DMS114 treated with DMSO at 0.1 percent for 48 hours (cell line): ENCODE measurements around the gene FMN1.

Source experiments
- DNase-seq: peaks from one replicate; lab custom pipeline; 2025; ENCODE audit not compliant: unreplicated experiment; lab: John Stamatoyannopoulos, UW

The FMN1 gene

GRCh38 chr15:33126559-33127290 is 67.8 kb downstream of the FMN1 start:
- DNase-seq: no peak

DNA sequence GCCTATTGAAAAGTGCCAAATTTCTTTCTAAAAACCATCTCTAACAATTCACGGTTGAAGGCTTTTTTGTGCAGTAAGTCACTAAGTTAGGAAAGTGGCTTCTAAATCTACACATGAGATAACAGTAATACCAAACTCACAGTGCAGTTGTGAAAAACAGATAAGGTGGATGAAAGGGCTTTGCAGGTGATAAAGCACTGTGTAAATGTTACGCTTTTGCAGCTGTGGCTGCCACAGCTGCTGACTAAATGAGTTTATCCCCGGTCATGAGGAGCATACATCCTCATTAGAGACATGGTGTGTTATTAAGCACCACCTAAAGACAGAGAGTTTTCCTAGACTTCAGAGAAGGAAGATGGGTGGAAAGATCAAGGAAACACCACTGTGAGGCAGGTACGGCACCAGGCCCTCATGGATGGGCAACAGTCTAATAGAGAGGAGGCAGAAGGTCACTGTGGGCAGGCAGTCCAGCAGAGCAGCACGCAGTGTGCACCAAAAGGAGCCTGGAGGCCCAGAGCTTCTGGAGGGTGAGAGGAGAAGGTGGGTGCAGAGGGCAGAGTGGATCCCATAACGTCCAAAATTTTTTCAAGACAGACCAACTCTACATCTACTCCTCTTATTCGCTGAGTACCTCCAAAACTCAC is 68.5 kb downstream of the FMN1 start:
- DNase-seq: no peak

DNA sequence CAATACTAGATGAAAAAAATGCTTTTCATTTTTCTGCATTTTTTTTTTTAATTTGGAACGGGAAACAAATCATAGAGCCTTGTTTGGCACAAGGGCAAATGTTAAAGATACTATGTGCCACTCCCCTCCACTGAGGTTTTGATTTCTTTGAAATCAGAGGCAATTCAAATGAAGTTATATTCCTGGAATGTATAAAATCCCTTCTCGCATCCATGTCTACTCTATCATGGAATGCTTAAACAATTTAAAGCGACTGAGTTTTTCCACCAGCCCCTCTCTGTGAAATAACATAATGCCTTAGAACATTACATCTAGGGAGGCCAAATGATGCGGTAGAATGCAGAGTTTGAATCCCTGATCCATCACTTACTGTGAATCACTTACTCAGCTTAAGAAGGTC is 69.7 kb downstream of the FMN1 start:
- no peak for DNase-seq

DNA sequence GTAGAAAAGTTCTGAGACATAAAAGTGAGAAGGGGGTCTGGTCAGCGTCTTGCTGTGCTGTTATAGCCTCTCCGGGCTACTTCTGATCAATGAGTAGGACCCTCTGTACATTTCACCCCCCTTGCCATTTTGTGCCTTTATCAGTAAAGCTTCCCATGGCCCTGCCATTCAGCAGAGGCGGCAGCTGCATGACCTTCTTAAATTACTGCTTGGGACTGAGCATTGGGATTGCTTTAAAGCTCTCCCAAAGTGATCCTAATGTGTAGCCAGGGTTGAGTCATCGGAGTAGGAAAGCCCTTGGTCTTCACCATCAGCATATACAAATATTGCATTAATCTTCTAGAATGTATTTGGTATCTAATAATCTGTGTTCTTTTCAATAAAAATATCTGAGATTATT is 70.2 kb downstream of the FMN1 start:
- no peak for DNase-seq

- DNase-seq: no peak
Observed at GRCh38 chr15:33119865-33120264, 74.6 kb downstream of the FMN1 start.

GRCh38 chr15:33119273-33119672 is 75.2 kb downstream of the FMN1 start:
- DNase-seq: no peak

DNA sequence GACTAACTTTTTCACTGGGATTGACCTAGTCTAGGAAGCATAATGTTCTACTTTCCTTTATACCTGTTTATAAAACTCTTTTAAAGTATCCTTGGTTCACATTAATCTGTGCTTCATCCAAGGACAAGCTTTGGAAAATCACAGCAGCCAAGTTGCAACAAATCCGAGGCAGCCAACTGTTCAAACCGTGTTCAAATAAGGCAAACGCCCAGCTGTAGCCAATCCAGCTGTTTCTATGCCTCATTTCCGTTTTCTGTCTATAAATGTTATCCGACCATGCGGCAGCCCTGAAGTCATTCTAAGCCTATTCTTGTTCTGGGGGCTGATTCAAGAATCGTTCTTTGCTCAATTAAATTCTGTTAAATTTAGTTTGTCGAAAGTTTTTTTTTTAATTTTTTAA is 78.3 kb downstream of the FMN1 start:
- no peak for DNase-seq

DNA sequence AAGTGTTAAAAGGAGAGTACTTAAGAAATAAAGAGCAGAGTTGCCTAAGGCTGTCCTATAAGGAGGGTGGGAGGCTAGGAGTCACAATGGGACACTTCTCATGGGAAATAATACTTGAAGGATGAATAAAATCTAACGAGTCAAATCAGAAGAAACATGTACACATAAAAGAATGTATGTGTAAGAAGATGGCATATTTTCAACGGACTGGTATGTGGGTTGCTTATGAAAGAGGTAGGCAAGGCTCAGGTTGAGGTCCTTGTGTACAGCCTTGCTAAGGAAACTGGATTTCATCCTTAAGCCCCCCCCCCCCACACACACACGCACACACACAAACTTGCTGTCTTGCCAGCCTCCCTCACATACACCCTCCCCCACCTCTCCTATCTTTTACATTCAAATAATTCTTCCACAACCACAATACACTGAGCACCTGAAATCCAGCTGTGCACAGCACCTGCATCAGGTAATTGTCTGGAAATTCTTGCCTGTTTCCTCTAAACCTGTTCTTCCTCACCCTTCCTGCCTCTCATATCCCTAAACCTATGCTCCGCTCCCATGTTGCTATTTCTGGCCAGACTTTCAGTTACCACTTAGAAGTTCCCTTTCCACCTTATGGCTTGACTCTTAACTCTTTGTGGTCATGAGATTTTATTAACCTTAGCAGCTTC is 79.2 kb downstream of the FMN1 start:
- DNase-seq: no peak

GRCh38 chr15:33114374-33114717 is 80.2 kb downstream of the FMN1 start:
- DNase-seq: no peak

- no peak for DNase-seq
Observed at GRCh38 chr15:33113666-33114373, 80.7 kb downstream of the FMN1 start.

- no peak for DNase-seq
Observed at GRCh38 chr15:33112541-33113105, 81.9 kb downstream of the FMN1 start.

DNA sequence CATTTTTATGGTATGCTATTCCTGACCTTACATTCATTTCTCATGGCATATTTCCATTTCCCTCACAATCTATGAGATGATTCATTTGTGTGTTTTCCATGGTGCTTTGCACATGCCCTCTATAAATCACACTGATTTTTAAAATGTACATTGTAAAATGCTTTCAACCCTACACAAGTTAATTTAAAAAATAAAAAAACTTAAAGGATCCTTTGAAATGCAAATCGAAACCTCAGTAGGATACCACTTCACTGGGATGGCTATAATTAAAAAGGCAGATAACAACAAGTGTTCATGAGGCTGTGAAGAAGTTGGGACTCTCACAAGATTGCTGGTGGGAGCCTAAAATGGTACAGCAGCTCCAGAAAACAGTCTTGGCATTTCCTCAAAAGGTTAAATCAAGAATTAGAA is 83.5 kb downstream of the FMN1 start:
- no peak for DNase-seq

DNA sequence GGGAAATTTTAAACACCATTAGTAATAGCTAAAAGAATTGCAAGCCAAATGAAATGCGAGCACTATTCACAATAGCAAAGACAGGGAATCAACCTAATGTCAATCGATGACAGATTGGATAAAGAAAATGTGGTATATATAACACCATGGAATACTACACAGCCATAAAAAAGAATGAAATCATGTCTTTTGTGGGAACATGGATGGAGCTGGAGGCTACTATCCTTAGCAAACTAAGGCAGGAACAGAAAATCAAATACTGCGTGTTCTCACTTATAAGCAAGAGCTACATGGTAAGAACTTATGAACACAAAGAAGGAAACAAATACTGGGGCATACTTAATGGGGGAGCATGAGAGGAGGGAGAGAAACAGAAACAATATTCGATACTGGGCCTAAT is 85.2 kb downstream of the FMN1 start:
- DNase-seq: no peak

- DNase-seq: no peak
Observed at GRCh38 chr15:33108518-33108917, 86.0 kb downstream of the FMN1 start.

GRCh38 chr15:33107950-33108349 is 86.6 kb downstream of the FMN1 start:
- no peak for DNase-seq

GRCh38 chr15:33104212-33104611 is 90.3 kb downstream of the FMN1 start:
- DNase-seq: no peak

GRCh38 chr15:33101036-33101435 is 93.5 kb downstream of the FMN1 start:
- DNase-seq: no peak

DNA sequence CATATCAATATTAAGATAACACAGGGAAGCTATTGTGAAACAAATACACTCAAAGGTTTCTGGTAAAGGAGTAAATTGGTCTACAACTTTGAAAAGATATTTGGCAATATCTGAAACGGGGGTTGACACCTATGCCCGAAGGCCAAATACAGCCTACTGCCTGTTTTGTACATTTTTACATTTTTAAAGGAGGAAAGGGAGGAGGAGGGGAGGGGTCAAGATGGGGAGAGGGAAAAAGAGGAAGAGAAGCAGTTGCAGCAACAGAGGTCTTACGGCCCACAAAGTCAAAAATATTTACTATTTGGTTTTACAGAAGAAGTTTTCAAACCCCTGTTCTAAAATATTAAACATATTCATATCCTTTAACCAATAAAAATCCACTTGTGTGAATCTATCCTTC is 94.2 kb downstream of the FMN1 start:
- DNase-seq: no peak

- DNase-seq: no peak
Observed at GRCh38 chr15:33099739-33100138, 94.8 kb downstream of the FMN1 start.

DNA sequence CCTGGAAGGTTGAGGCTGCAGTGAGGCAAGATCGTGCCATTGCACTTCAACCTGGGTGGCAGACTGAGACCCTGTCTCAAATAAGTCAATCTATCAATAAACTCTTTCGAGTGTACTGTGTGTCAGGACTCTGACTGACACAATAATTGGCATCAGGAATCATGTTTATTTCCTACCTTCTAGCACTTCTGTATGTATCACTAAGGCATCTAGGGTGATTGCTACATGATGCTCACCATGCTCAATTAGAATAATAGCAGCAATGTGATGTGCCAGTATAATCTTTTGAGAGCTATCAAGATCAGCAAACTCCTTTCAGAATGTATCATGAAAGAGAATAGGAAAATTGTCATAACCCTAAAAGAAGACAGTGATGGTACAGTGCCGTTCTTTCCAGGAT is 95.3 kb downstream of the FMN1 start:
- no peak for DNase-seq
